NCI-H1436 (cell line): Measurements from ENCODE around the gene RACK1.

ENCODE experiments used
- DNase-seq: peaks from one replicate; lab custom pipeline; 2025; lab: John Stamatoyannopoulos, UW

RACK1 gene

DNA sequence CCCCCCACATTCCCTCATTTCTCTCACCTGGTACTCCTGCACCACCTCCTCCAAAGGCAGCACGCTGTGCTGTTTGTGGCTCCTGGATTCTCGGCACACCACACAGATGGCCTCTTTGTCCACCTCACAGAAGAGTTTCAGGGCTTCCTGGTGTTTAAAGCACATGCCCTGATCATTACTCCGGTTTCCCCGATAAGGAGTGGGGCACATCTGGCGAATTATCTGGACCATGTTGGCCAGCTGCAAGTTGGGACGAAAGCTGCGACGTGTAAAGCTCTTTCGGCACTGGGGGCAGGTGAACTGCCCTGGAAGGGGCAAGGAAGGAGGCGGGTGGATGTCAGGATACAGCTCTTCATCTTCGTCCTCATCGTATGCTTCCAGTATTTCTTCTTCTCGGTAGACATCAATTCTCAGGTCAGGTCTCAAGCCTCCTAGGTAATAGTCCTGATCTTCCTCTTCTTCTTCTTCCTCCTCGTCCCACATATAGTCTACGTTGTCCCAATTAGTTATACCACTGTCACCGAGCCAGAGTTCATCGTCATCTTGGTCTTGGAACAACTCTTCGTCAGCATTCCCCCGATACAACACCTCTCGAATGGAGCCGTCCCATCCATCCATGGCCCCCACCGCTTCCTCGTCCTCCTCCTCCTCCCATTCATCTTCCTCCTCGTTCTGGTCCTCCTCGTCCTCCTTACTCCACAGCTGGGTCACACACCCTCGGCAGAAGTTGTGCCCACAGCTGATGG lies 16.4 kb upstream of the RACK1 start:
- no peak for DNase-seq

DNA sequence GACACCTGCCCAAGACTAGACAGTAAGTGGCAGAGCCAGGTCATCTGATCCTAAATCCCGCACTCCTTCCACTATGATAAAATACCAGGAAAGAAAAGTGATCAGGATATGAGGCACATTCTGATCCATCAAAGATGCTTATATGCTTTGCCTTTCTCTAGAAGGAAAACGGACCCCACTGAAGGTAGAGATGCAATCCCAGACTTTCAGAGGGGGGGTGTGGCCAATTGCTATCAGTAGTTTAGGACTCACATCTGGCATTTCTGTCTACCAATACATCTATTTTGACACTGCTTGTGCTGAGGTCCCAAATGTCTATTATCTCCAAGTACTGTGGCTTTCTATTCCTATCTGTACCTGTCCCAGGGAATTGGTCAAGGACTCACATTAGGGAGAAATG lies 15.6 kb upstream of the RACK1 start:
- DNase-seq = no peak

GRCh38 chr5:181258576-181258975 lies 14.9 kb upstream of the RACK1 start:
- DNase-seq = no peak

GRCh38 chr5:181255836-181256578 lies 12.3 kb upstream of the RACK1 start:
- no peak for DNase-seq

DNA sequence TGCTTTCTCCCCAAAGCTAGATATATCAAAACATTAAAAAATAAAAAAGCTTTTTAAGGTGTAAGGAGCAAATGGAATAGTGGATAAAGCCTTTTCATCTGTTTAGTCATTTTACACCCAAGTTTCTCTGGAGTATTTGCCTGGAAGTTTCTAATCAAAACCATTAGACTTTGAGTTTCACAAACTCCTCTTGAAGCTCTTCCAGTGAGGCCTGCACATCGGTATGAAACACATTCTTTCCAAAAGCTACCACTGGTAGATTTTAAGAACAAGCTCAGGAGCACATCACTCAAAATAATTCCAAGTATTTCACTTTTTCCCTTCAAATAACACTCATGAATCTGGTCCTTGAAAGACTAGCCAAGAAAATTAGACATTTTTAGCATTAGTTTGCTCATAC lies 11.6 kb upstream of the RACK1 start:
- no peak for DNase-seq

DNA sequence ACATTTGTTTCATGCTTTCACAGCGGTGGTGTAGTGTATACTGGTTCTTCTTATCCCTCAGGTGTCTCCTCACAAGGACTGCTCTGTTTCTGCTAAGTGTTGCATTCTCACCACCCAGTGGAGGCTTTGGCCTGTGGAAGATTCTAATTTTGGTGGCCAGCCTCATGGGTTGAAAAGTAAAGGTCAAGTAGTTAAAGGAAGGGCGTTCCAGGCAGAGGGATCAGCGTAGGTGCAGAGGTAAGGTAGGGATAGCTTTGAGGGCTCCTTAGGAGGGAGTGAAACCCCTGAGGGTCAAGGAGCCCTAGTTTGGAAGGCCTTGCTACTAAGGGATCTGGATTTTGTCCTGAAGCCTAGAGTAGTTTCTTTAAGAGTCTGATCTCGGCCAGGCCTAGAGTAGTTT lies 4.6 kb upstream of the RACK1 start:
- no peak for DNase-seq

GRCh38 chr5:181246276-181247049 lies 2.8 kb upstream of the RACK1 start:
- no peak for DNase-seq

GRCh38 chr5:181245427-181246275 lies 1.9 kb upstream of the RACK1 start:
- DNase-seq = no peak

GRCh38 chr5:181243018-181243563 lies 615 bp downstream of the RACK1 start:
- DNase-seq = no peak

DNA sequence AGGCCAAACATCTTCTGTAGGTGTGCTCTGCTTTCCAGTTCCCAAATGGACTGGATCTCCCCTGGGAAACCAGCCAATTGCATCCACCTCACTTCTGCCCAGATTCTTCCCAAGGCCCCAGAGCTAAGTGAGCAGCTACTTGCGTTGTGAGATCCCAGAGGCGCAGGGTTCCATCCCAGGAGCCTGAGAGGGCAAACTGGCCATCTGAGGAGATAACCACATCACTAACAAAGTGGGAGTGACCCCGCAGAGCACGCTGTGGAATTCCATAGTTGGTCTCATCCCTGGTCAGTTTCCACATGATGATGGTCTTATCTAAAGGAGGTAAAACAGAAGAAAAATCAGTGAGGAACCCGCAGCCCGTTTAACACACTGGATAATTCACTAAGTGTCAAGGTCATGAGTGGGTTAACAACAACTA lies 1.7 kb downstream of the RACK1 start:
- DNase-seq = no peak

- DNase-seq = no peak
These were observed 2.2 kb downstream of the RACK1 start for GRCh38 chr5:181241393-181241975.

- no peak for DNase-seq
These were observed 4.5 kb downstream of the RACK1 start for GRCh38 chr5:181239062-181239663.

GRCh38 chr5:181237729-181238385 lies 5.8 kb downstream of the RACK1 start:
- no peak for DNase-seq

GRCh38 chr5:181236954-181237641 lies 6.6 kb downstream of the RACK1 start:
- DNase-seq = no peak

DNA sequence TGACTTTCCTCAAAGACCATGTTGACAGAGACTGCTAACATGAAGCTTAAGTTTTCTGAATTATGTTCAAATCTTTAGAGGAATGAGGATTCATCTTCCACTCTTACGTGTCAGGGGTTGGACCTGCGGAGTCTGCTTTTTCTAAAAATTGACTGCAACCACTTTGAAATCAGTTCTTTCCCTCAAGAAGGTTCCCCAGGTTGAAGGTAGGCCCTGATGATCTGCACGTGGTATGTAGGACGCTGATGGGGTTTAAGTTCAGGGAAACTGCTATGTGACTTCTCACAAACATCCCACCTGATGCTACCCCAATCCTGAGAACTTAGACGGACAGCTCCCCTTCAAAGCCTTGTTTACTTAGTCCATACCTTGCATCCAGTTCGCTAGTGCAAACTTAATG lies 7.2 kb downstream of the RACK1 start:
- DNase-seq = no peak

DNA sequence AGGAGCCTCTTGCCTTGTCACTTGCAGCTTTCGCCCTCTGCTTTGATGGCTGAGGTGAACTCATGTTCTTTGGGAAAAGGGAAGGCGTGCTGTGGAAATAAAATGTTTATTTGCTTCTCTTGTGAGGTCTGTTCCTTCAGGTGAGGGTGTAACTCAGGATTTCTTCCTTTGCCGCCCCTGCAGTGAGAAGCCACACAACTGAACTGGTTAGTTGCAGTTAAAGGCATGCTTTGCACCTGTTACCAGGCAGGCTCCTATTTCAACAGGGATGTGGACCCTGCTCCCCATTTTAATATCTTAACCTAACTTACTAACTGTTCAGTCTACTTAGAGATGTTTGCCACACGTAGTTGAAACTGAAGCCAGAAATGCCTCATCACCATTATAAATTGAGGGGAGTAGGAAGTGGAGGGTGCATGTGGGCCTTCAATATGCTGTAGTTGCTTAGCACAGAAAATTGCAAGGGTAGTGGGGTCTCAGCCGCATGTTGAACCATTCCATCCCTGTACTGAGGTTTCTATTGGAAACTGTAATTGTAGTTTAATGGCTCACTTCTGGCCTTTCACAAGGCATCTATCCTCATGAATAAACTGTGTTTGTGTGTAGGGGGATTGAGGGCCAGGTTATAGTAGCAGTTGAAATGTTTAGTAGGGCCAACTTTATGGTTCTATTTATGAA lies 7.9 kb downstream of the RACK1 start:
- no peak for DNase-seq

DNA sequence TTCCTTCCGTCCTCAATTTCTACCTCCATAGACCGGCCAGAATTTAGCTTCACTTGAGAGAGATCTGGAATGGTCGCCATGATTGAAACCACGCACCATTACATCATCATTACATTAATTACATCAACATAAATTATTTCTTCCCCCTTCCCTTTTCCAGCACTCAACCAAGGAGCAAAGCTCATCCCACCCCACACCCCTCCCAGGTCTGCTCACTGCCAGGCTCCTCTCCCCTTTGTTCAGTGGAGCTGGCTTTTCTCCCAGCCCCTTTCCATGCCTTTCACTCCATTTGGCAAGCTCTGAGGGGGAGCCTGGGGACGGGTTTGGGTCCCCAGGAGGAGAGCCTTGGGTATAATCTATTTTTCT lies 8.4 kb downstream of the RACK1 start:
- DNase-seq = no peak

DNA sequence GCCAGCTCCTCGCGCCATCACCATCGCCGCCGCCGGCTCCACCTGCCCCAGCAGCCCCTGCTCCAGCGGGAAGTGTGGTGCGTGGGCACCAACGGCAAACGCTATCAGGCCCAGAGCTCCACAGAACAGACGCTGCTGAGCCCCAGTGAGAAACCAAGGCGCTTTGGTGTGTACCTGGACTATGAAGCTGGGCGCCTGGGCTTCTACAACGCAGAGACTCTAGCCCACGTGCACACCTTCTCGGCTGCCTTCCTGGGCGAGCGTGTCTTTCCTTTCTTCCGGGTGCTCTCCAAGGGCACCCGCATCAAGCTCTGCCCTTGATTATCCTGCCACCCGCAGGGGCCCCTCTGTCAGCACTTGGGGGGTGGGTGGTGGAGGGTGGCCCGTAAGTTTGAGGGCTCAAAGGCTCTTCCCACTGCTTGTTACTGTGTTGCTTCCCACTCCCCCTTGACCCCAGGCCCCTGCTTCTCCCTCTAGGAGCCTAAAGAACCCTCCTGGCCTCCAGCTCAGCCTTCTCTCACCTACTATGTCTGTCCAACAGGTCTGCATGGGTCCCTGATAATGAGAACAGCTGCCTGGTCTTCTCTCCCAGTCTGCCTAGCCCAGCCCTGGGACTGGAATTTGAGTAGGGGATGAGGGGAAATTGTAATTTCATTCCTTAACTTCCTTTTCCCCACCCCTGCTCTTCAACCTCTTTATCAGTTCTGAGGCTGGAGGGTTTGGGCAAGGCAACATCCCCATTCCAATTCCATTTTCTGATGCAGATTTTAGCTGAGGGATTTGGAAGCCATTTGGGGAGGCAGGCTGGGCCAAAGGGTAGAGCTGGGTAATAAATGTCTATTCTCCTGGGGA lies 9.0 kb downstream of the RACK1 start:
- no peak for DNase-seq
